ENCODE measurements around the gene LSM10. TPM values are rescaled to one million over a fixed set of nuclear protein-coding genes. Genes with fewer than 3 reads are reported as not detected.

LSM10 gene
- total and polyA plus RNA-seq, 4 donors = 30.1 to 57.7 (median 34.9) TPM

DNA sequence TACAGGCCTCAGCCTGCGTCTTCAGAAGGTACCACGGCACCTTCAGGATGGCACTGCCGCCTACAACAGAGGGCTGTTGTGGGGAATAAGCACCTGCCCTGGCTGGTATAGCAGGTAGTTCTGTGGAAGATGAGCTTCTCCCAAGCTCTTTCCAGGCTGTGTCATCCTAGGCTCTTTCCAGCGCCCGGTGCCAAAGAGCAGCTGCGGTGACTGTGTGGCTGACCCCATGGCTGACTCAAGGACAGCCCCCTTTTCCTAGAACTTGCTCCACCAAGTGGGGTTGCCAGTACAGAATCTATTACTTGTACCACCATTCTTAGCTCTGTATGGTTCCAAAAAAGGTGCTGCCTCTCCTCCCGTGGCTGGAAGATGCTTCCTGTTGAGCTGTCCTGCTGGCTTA is 52.4 kb downstream of the LSM10 start:
- ATAC-seq (ENCODE audit: low FRiP score) (no peak), DNase-seq (no peak)
- H3K4me3 ChIP-seq (ENCODE audit: low read length in 2 of 2) = no peak overlapping the region
- peak overlapping the region in 1 of 2 donors; percentile 4 for H3K27ac ChIP-seq (ENCODE audit: low read depth in 1 of 2, low read length in 2 of 2)
- H3K27me3 ChIP-seq (ENCODE audit: control insufficient read depth in 1 of 2, insufficient read depth in 2 of 2, low read length in 1 of 2) = no peaks in the 10 kb centered on the region
- H3K9me3 ChIP-seq (ENCODE audit: control insufficient read depth, low read length) = no peaks in the 10 kb centered on the region
- intact Hi-C loops (cut with DNase I) = no loop called here
- 89 to 92% methylated on average over 7 of the region's 7 CpGs for WGBS, 2 donors
- no peaks in the 10 kb centered on the region for H3K4me1 ChIP-seq (ENCODE audit: control insufficient read depth in 1 of 2, insufficient read depth in 2 of 2, low read length in 2 of 2)
- H3K36me3 ChIP-seq (ENCODE audit: control insufficient read depth in 1 of 2, insufficient read depth in 2 of 2, low read length in 1 of 2) = peaks cover 0 to 3% of the 10 kb centered on the region in 2 donors

DNA sequence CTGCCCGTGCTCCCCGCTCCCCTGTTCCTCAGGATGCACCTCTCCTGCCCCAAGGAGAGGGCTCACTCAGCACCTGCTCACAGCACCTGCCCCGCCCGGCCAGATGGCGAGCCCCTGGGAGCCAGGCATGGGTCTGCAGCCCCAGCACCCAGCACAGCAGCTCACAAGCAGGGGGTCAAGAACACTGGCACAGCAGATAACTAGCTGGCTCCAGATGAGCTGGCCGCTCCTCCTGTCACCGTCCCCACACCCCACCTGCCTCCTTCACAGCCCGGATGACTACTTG is 53.4 kb downstream of the LSM10 start:
- Histone ChIP-seq H3K4me1 (ENCODE audit: control insufficient read depth in 1 of 2, insufficient read depth in 2 of 2, low read length in 2 of 2) (no peaks in the 10 kb centered on the region), H3K27me3 (ENCODE audit: control insufficient read depth in 1 of 2, insufficient read depth in 2 of 2, low read length in 1 of 2) (no peaks in the 10 kb centered on the region), H3K9me3 (ENCODE audit: control insufficient read depth, low read length) (no peaks in the 10 kb centered on the region), H3K36me3 (ENCODE audit: control insufficient read depth in 1 of 2, insufficient read depth in 2 of 2, low read length in 1 of 2) (peaks cover 0 to 3% of the 10 kb centered on the region in 2 donors), H3K4me3 (ENCODE audit: low read length in 2 of 2) (no peak overlapping the region), H3K27ac (ENCODE audit: low read depth in 1 of 2, low read length in 2 of 2) (no peak overlapping the region)
- WGBS, 2 donors = 83 to 96% methylated on average over 8 of the region's 8 CpGs
- intact Hi-C loops (cut with DNase I) = no loop called here
- DNase-seq = no peak
- no peak for ATAC-seq (ENCODE audit: low FRiP score)

DNA sequence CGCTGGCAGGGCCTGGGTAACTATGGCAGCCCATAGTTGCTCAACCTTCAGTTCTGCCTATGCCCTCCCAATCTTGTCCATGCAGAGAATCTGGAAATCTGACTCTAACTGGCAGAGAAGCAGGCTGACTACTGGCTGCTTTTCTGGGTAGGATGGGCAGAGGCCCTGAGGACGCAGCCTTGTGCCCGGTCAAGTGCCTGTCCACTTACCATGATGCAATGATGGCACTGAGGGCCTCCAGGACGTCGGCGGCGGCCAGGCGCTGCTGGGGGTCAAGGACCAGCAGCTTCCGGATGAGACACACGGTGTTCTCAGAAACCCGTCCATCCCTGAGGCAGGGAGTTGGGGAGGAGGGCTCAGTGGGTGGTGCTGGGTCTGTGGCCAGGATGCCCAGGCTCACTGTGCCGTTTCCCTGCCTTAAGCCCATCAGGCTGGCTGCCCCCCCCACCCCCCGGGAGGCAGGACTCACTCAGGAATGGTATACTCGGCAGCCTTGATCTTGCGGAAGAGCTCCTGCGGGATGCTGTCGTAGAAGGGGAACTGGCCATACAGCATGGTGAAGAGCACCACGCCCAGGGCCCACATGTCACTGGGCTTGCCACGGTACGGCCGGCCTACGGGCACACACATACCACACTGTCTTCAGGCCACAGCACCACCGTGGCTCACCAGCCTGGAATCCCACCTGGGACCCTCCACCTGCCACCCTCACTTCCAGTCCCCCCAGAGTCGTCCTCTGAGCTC is 53.9 kb downstream of the LSM10 start:
- Histone ChIP-seq H3K4me3 (ENCODE audit: low read length in 2 of 2) (no peak overlapping the region), H3K36me3 (ENCODE audit: control insufficient read depth in 1 of 2, insufficient read depth in 2 of 2, low read length in 1 of 2) (peaks cover 0 to 3% of the 10 kb centered on the region in 2 donors), H3K27ac (ENCODE audit: low read depth in 1 of 2, low read length in 2 of 2) (peak overlapping the region; percentile 23 to 91), H3K4me1 (ENCODE audit: control insufficient read depth in 1 of 2, insufficient read depth in 2 of 2, low read length in 2 of 2) (no peaks in the 10 kb centered on the region), H3K27me3 (ENCODE audit: control insufficient read depth in 1 of 2, insufficient read depth in 2 of 2, low read length in 1 of 2) (no peaks in the 10 kb centered on the region), H3K9me3 (ENCODE audit: control insufficient read depth, low read length) (no peaks in the 10 kb centered on the region)
- WGBS, 2 donors = 91 to 92% methylated on average over 23 to 24 of the region's 24 CpGs
- intact Hi-C loops (cut with DNase I) = loop anchor here in 1 of 2 donors (2.0 kb wide), 1 partner anchor 77 kb away; no protein-coding TSS in a partner anchor
- ATAC-seq (ENCODE audit: low FRiP score) (no peak), DNase-seq (no peak)

Other genes starting within 250 kb of the LSM10 start
- 10 to 100 TPM; 55.6 to 61.7 TPM for gene TRAPPC3, start 248.4 kb downstream of the LSM10 start, total RNA-seq
- gene TRAPPC3, start 248.4 kb downstream of the LSM10 start, polyA plus RNA-seq = 10 to 100 TPM; 81.0 to 90.7 TPM
- 100 to 1,000 TPM; 113 to 133 TPM for gene MAP7D1, start 241.7 kb downstream of the LSM10 start, total RNA-seq
- 10 to 100 TPM; 52.8 to 81.2 TPM for gene MAP7D1, start 241.7 kb downstream of the LSM10 start, polyA plus RNA-seq
- 10 to 100 TPM; 85.3 to 91.5 TPM for gene THRAP3, start 173.5 kb downstream of the LSM10 start, total RNA-seq
- gene THRAP3, start 173.5 kb downstream of the LSM10 start, polyA plus RNA-seq = 10 to 100 TPM; 31.6 to 46.7 TPM
- gene SH3D21, start 91.5 kb downstream of the LSM10 start, total RNA-seq = 1 to 10 TPM; 4.1 to 6.9 TPM
- 1 to 10 TPM; 2.4 to 5.1 TPM for gene SH3D21, start 91.5 kb downstream of the LSM10 start, polyA plus RNA-seq
- gene EVA1B, start 74.3 kb downstream of the LSM10 start, total RNA-seq = 10 to 100 TPM; 44.7 to 58.3 TPM
- gene EVA1B, start 74.3 kb downstream of the LSM10 start, polyA plus RNA-seq = 100 to 1,000 TPM in 1 of 2 donors, 10 to 100 TPM in 1; 38.2 to 165 TPM
- 10 to 100 TPM; 63.9 to 95.7 TPM for gene STK40, start 12.0 kb downstream of the LSM10 start, total RNA-seq
- gene STK40, start 12.0 kb downstream of the LSM10 start, polyA plus RNA-seq = 10 to 100 TPM; 33.2 to 35.4 TPM
- 1 to 10 TPM; 4.2 to 8.6 TPM for gene OSCP1, start 52.5 kb upstream of the LSM10 start, total RNA-seq
- gene OSCP1, start 52.5 kb upstream of the LSM10 start, polyA plus RNA-seq = 1 to 10 TPM; 6.4 to 7.0 TPM
- 10 to 100 TPM; 34.7 to 37.0 TPM for gene MRPS15, start 66.5 kb upstream of the LSM10 start, total RNA-seq
- 10 to 100 TPM; 78.7 to 81.3 TPM for gene MRPS15, start 66.5 kb upstream of the LSM10 start, polyA plus RNA-seq
- 10 to 100 TPM; 26.7 to 34.7 TPM for gene CSF3R, start 85.0 kb upstream of the LSM10 start, total RNA-seq
- gene CSF3R, start 85.0 kb upstream of the LSM10 start, polyA plus RNA-seq = 1 to 10 TPM; 2.1 to 5.8 TPM

Measured in aorta (tissue), 5 donors.